GM03348 (cell line): ENCODE results near the gene SLC36A3.

ENCODE experiments used
- DNase-seq: peaks from one replicate; pipeline ENCODE4 v3.0.0; 2012; ENCODE audit warnings: low spot score

SLC36A3 gene

DNA sequence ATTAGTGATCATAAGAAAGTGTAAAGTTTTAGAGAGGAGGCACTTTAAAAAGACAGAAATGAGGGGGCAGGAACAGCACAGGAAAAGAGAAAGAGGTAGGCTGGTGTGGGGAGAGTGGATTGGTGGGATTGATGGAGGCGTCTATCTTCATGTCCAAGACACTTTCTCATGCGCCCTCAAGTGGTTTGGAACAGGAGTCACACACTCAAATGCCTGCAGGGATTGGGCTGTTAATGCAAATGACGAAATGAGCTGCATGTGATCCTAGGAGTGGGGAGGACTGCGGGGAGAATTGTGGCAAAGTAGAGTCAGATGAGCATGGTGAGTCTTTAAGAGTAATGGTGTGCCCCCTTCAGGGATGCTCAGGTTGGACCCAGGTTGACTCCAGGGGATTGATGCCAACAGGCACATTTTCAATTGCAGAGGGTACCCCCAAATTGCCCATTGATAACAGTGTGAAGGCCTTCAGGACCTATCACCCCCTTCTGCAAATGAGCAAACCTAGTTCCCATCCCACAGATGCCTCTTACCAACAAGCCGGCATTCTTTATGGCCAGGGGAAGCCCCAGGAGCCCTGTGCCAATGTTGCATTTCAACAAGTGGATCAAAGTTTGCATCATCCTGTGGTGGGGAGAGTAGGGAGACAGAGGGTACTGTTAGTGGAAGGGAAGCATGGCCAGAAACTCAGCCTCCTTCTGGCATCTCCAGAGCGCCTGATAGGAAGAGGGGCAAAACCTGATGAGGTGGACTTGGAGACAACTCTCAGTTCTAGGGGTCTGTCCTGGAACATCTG is 5.3 kb downstream of the SLC36A3 start:
- peak; percentile 80 for DNase-seq

DNA sequence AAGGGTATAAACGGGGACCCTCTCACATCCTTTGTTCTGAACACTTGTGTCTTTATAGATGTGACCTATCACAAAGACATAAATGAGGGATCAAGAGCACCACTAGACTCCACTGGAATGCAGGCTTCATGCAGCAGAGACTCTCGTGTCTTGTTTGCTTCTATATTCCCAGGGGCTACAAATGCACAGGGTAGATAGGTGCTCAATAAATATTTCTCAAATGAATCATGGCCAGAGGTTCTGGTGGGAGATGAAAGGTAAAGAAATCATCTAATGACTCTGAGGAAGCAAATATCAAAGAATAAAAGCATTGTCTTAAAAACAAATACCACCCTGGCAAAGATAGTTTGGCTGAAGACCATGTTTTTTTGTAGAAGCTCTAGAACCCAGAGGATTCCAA is 6.6 kb downstream of the SLC36A3 start:
- DNase-seq: no peak

DNA sequence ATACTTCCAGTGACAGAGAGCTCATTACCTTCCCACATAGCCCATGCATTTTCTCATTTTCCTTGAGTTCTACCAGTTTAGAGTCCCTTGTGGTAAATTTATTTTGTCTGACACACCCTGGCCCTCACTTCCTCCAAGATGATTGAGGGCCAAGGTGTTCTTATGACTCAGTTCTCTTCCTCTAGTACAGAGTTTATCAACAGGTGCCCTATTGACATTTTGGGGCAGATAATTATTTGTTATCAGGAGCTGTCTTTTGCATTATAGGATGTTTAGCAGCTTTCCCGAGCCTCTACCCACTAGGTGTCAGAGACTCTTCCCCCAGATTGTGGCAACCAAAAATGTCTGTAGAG is 7.1 kb downstream of the SLC36A3 start:
- no peak for DNase-seq

DNA sequence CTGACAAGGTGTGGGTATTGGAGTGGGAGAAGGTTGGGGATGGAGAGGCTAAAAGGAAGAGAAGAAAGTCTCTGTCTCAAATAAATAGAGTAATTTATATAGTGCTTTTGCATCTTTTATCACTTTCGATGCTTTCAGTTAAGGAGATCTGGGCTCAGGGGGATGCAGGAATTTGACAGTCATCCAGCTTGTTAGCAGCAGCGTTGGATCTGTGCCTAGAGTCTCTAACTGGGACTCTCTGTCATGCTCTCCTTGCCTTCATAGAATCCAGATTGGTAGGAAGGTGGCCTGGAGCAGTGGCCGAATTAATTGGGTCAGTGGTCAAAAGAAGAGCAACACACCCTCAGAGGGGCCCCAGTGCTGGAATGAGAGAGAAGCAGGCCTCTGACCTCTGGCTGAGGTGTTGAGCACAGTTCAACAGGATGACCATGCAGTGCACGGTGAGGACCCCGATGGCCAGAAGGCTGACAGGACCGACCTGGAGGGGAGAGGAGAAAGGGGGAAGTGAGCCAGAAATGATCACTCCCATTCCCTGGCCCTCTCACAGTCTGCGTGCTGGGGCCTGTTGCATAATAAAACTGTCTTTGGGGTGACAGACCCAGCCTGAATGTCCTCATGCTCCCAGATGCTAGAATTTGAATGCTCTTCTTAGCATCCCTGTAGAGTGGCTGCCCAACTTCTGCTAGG is 7.6 kb downstream of the SLC36A3 start:
- no peak for DNase-seq

GRCh38 chr5:151295138-151295537 is 8.4 kb downstream of the SLC36A3 start:
- no peak for DNase-seq

DNA sequence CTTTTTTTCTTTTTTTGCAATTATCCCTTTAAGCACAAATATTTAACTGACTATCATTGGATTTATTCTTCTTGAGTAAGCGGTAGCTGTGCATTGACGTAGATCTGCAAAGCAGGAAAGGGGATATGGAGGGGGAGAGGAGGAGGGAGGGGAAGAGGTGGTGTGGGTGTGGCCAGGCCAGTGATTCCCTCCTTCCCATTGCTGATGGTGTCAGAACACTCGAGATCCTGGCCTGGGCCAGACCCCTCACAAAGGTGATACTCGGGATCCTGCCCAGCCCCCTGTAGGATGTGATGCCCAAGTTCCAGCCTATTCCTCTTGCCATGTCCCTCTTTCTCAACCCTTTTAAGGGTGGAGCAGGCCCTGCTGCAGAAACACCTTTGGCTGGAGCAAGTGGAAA is 9.9 kb downstream of the SLC36A3 start:
- no peak for DNase-seq

- no peak for DNase-seq
These were observed 15.4 kb downstream of the SLC36A3 start for GRCh38 chr5:151288180-151288579.

DNA sequence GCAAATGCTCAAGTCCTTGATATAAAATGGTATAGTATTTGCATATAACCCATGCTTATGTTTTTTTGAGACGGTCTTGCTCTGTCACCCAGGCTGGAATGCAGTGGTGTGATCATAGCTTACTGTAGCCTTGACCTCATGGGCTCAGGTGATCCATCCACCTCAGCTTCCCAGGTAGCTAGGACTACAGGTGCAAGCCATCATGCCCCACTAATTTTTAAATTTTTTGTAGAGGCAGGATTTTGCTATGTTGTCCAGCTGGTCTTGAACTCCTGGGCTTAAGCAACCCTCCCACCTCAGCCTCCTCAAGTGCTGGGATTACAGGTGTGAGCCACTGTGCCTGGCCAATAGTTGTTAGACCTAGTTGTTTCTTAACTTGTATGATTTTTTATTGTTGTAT is 17.3 kb downstream of the SLC36A3 start:
- no peak for DNase-seq

DNA sequence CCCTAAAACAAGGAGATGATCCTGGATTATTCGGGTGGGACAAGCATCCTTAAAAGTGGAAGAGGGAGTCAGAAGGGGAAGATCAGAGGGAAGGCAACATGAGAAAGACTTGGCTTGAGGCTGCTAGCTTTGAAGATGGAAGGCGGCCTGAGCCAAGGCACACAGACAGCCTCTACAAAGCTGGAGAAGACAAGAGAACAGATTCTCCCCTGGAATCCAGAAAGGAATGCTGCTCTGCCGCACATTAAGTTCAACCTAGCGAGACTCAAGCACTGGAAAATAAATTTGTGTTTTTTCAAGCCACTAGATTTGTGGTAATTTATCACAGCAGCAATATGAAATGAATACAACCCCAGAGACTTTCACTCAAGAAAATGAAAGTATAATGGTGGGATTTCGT is 17.9 kb downstream of the SLC36A3 start:
- no peak for DNase-seq

DNA sequence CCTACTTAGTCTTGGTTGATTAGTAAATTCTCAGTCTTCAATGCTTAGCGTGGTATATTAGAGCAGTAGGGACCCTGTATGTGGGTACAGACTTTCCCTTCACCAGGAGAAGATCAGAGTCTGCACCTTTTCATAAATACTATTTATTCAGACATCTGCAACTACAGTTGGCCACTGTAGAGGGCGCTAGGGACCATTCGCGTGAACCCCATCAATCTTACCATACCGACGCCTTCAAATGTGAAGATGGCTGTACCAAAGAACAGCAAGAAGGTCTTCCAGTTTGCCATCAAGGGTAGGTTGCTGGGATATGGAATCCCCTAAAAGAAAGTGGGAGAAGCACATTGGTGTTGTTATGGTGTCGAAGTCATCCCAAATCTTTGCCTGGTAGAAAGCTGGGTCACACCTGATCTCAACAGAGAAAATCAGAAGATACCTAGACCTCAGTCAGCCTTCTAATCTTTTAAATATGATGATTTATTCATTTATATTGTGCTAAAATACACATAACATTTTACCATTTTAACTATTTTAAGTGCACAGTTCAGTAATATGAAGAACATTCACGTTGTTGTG is 19.1 kb downstream of the SLC36A3 start:
- no peak for DNase-seq

DNA sequence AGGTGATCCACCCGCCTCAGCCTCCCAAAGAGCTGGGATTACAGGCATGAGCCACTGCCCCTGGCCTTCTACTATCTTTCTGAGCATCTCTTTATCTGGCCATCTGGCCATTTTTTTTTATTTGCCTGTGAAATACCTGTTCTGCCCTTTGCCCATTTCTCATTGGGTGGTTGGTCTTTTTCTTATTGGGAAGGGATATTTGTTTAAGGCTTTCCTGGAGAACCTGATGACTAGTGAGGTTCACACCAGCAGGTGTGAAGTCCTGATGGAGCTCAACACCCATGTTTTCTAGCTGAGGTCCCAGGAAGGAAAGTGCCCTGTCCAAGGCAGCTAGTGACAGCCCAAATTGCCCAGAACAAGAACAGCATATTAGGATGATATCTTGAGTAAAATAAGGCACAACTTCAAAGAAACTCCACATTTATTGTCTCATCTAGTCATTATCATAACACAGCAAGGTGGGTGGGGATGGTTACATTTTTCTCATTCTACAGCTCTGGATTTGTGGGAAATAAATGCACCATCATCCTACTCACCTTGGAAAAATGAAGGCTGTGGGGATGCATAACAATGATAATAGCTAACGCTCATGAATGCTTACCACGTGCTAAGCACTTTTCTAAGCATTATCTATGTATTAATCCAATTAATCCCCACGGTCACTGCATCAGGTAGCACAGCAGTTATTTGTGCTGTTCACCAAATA is 20.3 kb downstream of the SLC36A3 start:
- DNase-seq: no peak

DNA sequence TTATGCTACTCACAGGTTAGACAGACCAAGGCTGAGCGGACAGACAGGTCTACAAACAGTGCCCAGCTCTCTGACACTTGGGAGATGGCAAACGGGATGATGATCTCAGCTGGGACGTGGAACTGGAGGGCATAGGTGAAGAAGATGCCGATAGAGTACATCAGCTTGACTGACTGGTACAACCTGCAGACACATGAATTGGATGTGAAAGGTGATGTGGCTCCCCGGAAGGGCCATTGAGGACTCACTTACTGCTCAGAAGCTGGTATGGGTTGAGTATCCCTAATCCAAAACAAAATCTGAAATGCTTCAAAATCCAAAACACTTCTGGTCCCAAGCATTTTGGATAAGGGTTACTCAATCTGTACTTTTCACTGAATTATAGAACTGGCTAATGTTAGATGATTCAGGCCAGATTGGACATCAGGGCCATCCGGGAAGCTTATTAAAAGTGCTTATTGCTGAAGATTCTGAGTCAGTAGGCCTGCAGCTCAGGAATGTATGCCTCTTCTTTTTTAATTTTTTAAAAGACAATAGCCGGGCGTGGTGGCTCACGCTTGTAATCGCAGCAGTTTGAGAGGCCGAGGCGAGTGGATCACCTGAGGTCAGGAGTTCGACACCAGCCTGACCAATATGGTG is 22.4 kb downstream of the SLC36A3 start:
- no peak for DNase-seq

DNA sequence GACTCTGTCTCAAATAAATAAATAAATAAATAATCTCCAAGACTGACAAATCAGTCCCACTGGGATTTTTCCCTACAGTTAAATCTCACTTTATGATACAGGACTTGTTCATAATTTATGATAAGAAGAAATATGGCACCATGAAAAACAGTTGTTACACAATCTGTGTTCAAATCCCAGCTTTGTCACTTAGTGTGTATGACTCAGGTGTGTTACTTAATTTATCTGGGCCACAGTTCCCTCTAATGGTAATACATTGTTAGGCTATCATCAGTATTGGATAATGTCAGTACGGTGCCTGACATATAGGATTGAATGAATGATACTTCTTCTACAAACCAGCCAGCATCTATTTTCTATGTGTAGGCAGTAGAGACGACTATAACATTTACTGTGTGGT is 23.1 kb downstream of the SLC36A3 start:
- no peak for DNase-seq

DNA sequence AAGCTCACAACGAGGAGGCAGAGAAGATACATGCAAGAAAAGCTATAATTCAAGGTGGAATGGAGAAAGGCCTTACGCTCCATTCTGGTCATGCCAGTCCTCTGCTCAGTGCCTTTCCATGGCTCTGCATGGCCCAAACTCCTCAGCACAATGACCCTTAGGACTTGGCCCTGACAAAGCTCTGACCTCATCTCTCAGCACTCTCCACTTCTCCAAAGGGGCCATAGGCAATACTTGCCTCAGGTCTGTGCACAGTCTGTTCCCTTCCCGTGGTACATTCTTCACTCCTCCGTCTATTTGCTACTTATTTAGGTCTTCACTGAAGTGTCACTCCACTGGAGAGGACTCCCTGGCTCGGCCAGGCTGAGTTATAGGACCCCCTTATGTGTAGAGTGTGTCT is 24.7 kb downstream of the SLC36A3 start:
- DNase-seq: no peak

GRCh38 chr5:151275803-151276202 is 27.8 kb downstream of the SLC36A3 start:
- no peak for DNase-seq

DNA sequence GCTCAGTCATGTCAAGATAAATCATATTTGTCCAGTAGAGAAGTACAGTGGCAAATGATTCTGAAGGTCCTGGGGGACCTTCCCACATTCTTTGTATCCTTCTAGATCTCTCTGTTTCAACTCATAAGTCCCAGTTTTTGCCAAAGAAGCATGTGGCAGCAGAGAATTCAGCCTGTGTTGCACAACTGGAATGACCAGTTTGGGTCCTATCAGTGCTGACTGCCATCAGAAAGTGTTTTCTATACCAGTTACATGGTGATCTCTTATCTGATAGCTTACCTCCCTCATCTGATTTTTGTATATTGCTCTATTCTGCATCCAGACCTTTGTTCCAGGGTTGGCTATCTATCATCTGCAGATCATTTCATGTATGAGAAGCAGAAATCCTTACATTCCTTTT is 28.9 kb downstream of the SLC36A3 start:
- DNase-seq: no peak

DNA sequence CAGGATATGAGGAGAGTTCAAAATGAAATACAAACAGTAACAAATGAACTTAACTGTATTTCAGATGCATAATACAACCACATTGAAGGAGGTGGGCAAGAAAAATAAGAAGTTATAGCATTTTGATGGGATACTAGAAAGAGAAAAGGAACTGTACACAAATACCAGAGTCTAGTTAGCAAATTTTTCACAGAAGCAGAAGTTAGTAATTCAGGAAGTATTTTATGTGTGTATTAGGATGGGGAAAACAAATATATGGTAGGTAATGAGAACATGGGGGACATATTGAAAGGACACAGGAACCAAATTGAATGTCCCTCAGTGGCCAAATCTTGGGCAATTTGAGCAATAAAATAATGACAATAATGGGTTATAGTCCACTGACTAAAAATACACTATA is 32.2 kb downstream of the SLC36A3 start:
- no peak for DNase-seq

DNA sequence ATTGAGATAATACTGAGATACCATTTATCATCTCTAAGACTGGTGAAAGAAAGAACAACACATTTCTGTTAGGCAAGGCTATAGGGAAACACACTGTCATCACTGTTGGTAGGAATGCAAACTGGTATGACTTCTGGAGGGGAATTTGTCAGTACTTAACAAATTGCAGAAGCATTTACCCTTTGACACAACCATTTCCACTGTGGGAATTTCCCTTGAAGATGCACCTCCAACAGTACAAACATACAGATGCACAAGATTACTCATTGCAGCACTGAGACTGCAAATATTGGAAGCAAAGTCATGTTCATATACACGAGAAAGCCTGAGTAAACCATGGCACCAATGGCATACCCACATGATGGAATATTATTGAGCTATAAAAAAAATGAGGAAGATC is 33.0 kb downstream of the SLC36A3 start:
- no peak for DNase-seq

DNA sequence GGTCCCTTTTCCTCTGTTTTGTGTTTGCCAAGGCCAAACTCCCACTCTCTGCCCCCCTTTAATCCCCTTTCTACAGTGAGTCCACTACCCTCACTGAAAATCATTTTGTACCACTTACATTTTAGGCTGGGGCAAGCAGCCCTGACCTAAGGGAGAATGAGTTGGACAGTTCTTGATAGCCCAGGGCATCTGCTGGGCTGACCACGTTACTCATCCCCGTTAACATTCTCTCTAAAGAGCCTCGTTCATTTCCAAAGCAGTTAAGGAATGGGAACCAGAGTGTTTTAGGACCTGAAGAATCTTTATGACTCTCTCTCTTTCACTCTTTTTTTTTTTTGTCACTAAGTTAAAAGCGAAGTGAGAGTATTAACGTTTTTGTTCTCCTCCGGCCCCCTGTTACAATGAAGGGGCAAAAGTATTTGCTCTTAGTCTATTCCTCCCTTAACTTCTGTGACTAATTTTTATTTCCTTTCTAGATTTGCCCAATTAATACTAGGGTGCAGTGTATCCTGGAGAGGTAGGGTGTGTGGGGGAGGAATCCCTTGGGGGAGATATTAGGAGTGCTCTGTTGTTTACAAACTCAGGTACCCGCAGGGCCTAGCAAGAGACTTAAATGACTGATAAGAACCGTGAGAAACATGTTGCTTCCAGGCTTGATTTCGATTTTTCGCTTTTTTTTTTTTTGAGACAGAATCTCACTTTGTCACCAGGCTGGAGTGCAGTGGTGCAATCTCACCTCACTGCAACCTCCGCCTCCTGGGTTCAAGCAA is 35.9 kb downstream of the SLC36A3 start:
- no peak for DNase-seq

DNA sequence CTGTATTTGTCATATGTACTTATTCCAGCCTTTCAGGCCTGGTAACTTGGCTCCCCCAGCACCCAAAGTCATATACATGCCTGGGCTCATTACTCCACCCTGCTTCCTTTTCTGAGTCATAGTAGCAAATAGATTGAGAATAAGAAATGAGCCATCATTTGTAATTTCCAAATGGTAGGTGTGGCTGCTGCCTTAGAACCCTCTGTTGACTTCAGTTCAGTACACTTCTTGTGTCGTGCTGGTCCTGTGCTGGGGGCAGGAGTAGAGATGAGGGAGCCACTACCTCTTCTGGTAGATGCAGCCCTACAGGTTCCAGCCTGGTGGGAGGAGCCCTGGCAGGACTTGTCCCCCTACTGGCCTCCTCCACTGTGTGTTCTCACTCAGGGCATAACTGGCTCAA is 39.5 kb downstream of the SLC36A3 start:
- DNase-seq: peak; percentile 74

- DNase-seq: no peak
These were observed 41.0 kb downstream of the SLC36A3 start for GRCh38 chr5:151262532-151262931.

GRCh38 chr5:151259931-151260330 is 43.6 kb downstream of the SLC36A3 start:
- no peak for DNase-seq
